Epithelial cell of esophagus (primary cell): ENCODE measurements around the gene COX8C.

Experiments used
- DNase-seq: peaks from one replicate; pipeline ENCODE4 v3.0.0; 2010; ENCODE audit warnings: low read depth
- H3K4me3 ChIP-seq: 2 replicates; pipeline ENCODE4 v1.5.1; 2011; ENCODE audit warnings: mild to moderate bottlenecking, low read length, control low read depth
- CTCF ChIP-seq: IDR thresholded peaks from 2 replicates; pipeline ENCODE4 v1.5.1; 2011; ENCODE audit warnings: low read depth, mild to moderate bottlenecking, low read length, control low read depth, inconsistent platforms; ENCODE audit not compliant: insufficient read depth; ENCODE audit errors: missing control alignments

Gene COX8C

DNA sequence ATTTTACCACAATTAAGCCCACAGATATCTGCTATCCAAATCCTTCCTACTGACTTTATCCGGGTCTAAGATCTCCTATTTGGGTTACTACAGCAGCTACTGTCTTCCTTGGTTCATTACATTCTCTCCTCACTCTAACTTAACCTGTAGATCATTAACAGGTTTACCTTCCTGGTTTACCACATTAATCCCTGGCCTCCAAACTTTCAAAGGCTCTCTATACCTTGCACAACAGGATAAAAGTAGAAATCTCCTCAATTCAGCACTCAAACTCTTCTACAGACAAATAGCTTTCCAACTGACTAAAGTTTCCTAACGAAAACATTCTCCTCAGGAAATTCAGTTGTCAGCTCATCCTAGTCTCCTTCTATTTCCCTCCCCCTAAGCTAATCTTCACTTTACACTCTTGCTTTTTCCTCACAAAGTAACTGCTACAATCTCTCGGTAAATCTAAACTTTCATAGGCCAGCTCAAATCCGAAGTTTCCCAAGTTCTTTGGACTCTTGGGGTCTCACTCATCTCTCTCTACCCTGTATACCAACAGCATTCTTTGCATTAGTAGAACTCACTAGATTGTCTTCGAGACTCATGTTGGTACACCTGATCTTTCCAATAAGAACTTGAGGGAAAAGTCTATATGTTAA lies 16.9 kb upstream of the COX8C start:
- H3K4me3 ChIP-seq, result no peak overlapping the region
- no peak for DNase-seq

DNA sequence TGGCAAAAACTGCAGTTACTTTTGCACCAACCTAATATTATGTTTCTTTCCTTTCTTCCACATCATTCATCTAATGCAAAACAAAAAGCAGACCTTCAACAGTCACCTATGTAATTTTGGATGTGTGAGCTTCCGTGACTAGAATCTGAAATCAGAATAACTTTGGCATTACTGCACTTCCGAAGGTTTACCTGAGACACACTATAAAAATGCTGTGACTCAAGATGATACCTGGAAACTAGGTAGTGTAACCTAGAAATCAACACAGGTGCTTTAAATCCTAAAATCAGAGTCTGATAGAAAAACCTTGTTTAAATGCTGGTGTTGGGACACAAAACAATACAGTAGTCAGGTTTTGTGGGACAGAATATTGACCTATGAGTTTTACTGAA lies 16.4 kb upstream of the COX8C start:
- H3K4me3 ChIP-seq, result no peak overlapping the region
- TF ChIP-seq CTCF, result no peak
- peak; percentile 80 for DNase-seq

More for the DNA sequence above, 16.9 kb upstream of the COX8C start:
- TF ChIP-seq CTCF, result no peak

DNA sequence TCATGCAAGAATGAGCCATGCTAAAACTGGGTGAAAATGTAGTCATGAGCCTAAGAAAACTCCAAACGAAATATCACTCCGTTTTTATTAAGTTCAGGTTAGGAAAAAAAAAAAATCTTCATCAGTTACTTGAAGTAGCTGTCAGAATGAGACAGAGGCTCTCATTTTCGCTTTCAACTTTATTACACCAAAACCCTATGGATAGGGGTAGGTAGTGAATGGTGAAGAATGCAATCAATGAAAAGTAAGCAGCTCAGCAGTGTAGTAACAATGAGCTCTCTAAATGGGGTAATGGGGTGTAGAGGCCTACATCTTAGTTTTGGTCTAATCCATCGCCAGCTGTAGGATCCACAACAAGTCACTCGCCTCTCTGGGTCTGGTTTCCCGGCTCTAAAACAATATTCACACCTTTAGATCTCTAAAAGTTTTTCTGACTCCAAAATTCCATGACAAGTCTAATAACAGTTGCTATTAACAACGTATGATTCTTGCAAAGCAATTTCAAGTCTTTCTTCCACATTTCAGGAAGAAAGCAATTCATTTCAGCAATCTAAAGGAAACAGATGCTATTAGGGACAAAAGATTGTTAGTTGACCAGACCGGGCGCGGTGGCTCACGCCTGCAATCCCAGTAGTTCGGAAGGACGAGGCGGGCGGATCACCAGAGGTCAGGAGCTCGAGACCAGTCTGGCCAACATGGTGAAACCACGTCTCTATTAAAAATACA lies 15.8 kb upstream of the COX8C start:
- no peak for DNase-seq
- no peak for TF ChIP-seq CTCF
- H3K4me3 ChIP-seq, result peak overlapping the region; percentile 77

GRCh38 chr14:93331728-93332396 lies 15.1 kb upstream of the COX8C start:
- no peak for TF ChIP-seq CTCF
- peak overlapping the region; percentile 77 for H3K4me3 ChIP-seq
- DNase-seq, result no peak

GRCh38 chr14:93332397-93332852 lies 14.6 kb upstream of the COX8C start:
- H3K4me3 ChIP-seq, result peak overlapping the region; percentile 77
- TF ChIP-seq CTCF, result no peak
- DNase-seq, result peak; percentile 68

DNA sequence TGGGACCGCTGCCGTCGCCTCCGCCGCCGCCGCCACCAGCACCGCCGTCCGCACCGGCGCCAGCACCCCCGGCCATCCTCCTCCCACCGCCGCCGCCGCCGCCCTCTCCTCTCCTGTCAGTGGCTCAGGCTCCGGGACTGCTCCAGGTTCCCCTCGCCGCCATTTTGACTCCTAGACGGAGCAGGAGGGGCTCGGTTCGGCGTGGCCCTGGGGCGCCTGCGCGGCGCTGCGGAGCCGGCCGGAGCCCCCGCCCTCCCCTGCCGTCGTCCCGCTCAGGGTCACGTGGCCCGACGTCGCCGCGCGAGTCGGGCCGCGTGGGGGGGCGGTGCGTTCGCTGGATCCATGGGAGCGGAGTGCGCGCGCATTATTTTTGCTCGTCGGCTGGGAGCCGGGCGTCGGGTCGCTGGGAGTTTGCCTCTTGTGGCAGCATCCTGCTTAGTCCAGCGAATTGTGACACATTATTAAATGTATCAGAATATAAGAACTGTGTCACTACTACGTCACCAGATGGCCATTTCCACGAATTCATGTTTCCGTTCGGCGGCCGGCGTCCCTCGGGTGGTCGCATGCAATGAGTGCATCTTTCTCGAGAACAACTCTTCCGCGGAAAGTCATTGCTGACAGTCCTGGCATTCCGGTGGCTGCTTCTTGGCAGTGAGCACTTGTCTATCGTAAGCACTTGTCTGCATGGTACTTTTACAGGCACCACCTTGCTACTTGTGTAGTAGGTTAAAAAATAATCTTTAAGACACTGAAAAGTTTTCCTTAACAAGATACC lies 13.9 kb upstream of the COX8C start, which contains the start of gene BTBD7:
BTBD7 (minus strand) TSS at position 184 of the 778 bp plus-strand sequence. CDS start 36,985 bp downstream, outside the sequence.
- H3K4me3 ChIP-seq, result peak within 1 kb of the TSS; percentile 80
- peak; percentile 37 for TF ChIP-seq CTCF
- peak; percentile 95 for DNase-seq
